Stimulated activated naive B cell treated with anti-CD40 and anti-IgM and Interleukin-4, amounts not matched to agents 10 μg/mL and 1 μg/mL and 100 μg/mL, for 72 hours (primary cell): ENCODE measurements around the gene SLC8A1.

Experiments
- ATAC-seq, 2 donors: fragments of 150-1000 bp; cut with Tn5 transposase; replicated peaks; 2 replicates each; pipeline ENCODE4 v1.10.0; 2021; ENCODE audit warnings: moderate library complexity in 1 of 2
- DNase-seq: peaks from one replicate; pipeline ENCODE4 v3.0.0; 2021
- H3K27ac Mint-ChIP-seq: one replicate; pipeline ENCODE4 v1.8.0; 2022; ENCODE audit warnings: mild to moderate bottlenecking, mixed read lengths
- H3K27me3 Mint-ChIP-seq, 2 donors: one replicate each; pipeline ENCODE4 v1.8.0; 2022; ENCODE audit warnings: mixed read lengths in 2 of 2
- H3K36me3 Mint-ChIP-seq, 2 donors: one replicate each; pipeline ENCODE4 v1.8.0; 2022; ENCODE audit warnings: mixed read lengths in 2 of 2, mild to moderate bottlenecking in 1 of 2
- H3K4me1 Mint-ChIP-seq, 2 donors: one replicate each; pipeline ENCODE4 v1.8.0; 2022; ENCODE audit warnings: mixed read lengths in 2 of 2, mild to moderate bottlenecking in 1 of 2
- H3K4me3 Mint-ChIP-seq, 2 donors: one replicate each; pipeline ENCODE4 v1.8.0; 2022; ENCODE audit warnings: mild to moderate bottlenecking in 2 of 2, mixed read lengths in 2 of 2, moderate library complexity in 1 of 2
- H3K9me3 Mint-ChIP-seq, 2 donors: one replicate each; pipeline ENCODE4 v1.8.0; 2022; ENCODE audit warnings: mixed read lengths in 2 of 2, mild to moderate bottlenecking in 1 of 2

The SLC8A1 gene

DNA sequence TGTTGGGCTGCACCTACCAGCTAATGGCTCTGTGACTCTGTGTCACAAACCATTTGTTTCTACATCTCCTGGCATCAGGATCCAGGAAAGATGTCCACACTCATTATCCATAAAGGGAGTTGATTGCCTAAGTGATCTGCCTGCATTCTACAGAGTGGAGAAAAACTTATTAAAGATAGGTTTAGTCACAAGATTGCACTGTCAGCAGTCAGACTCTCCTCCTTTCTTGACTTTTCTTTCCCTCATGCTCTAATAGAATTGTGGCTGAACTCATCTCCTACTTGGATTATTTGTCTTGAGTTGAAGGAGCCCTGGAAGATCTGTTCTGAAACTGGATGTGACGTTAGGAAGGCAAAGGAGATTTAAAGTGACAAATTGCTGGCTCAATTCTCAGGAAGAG lies 152.7 kb downstream of the SLC8A1 start:
- DNase-seq (no peak), ATAC-seq (no peak)
- Mint-ChIP-seq H3K4me3 (no peak overlapping the region), H3K9me3 (no peaks in the 10 kb centered on the region), H3K36me3 (no peaks in the 10 kb centered on the region), H3K4me1 (no peaks in the 10 kb centered on the region), H3K27ac (no peak overlapping the region), H3K27me3 (no peaks in the 10 kb centered on the region)

DNA sequence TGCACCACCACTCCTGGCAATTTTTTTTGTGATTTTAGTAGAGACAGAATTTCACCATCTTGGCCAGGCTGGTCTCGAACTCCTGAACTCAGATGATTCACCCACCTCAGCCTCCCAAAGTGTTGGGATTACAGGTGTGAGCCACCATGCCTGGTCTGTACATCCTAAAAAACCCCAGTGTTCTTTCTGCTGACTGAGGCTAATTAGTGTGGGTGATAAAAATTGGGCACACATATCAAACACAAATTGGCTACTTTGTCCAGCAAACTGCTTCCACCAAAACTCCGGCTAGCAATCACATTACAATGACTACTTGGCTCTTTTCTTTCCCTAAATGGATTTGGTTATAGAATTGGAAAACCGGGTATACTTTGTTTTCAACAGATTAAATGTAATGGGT lies 153.9 kb downstream of the SLC8A1 start:
- Mint-ChIP-seq H3K4me3 (no peak overlapping the region), H3K36me3 (no peaks in the 10 kb centered on the region), H3K9me3 (no peaks in the 10 kb centered on the region), H3K27me3 (no peaks in the 10 kb centered on the region), H3K4me1 (no peaks in the 10 kb centered on the region), H3K27ac (no peak overlapping the region)
- ATAC-seq = no peak
- DNase-seq = no peak

- H3K27ac Mint-ChIP-seq = no peak overlapping the region
- no peak for DNase-seq
- no peaks in the 10 kb centered on the region for H3K27me3 Mint-ChIP-seq
- no peak overlapping the region for H3K4me3 Mint-ChIP-seq
- H3K9me3 Mint-ChIP-seq = no peaks in the 10 kb centered on the region
- H3K36me3 Mint-ChIP-seq = no peaks in the 10 kb centered on the region
- no peak for ATAC-seq
- H3K4me1 Mint-ChIP-seq = no peaks in the 10 kb centered on the region
Observed at GRCh38 chr2:40292291-40292690, 159.6 kb downstream of the SLC8A1 start.

GRCh38 chr2:40289771-40290404 lies 162.0 kb downstream of the SLC8A1 start:
- Mint-ChIP-seq H3K27ac (no peak overlapping the region), H3K36me3 (no peaks in the 10 kb centered on the region), H3K9me3 (no peaks in the 10 kb centered on the region), H3K27me3 (no peaks in the 10 kb centered on the region), H3K4me3 (peak overlapping the region; percentile 2 to 20), H3K4me1 (no peaks in the 10 kb centered on the region)
- DNase-seq = no peak
- ATAC-seq = no peak

- no peaks in the 10 kb centered on the region for H3K9me3 Mint-ChIP-seq
- no peaks in the 10 kb centered on the region for H3K36me3 Mint-ChIP-seq
- ATAC-seq (no peak), DNase-seq (no peak)
- H3K4me1 Mint-ChIP-seq = peaks cover under 1 to 2% of the 10 kb centered on the region in 2 donors
- no peak overlapping the region for H3K4me3 Mint-ChIP-seq
- no peaks in the 10 kb centered on the region for H3K27me3 Mint-ChIP-seq
- H3K27ac Mint-ChIP-seq = peak overlapping the region; percentile 53
Observed at GRCh38 chr2:40287773-40288172, 164.1 kb downstream of the SLC8A1 start.

GRCh38 chr2:40287195-40287594 lies 164.7 kb downstream of the SLC8A1 start:
- H3K4me1 Mint-ChIP-seq = peaks cover 6 to 8% of the 10 kb centered on the region in 2 donors
- DNase-seq = no peak
- H3K36me3 Mint-ChIP-seq = no peaks in the 10 kb centered on the region
- H3K9me3 Mint-ChIP-seq = no peaks in the 10 kb centered on the region
- H3K4me3 Mint-ChIP-seq = no peak overlapping the region
- no peak overlapping the region for H3K27ac Mint-ChIP-seq
- no peaks in the 10 kb centered on the region for H3K27me3 Mint-ChIP-seq
- no peak for ATAC-seq

DNA sequence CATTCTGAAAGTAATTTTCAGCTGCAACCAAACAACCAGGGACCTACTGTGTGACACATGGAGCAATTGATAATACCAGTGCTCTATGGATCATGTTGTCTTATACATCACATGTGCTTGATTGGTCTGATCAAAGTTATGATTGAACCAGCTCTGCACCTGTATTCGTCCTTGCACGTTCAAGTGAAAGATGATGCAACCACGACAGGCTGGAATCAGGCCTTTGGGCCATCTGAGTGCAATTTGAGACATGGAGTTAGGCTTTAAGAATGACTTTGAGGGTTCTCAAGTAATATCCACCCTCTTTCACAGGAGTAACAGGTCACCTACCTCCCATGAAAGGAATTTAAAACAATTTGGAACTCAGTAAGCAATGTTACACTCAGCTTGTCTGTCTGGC lies 165.2 kb downstream of the SLC8A1 start:
- Mint-ChIP-seq H3K9me3 (no peaks in the 10 kb centered on the region), H3K4me1 (peaks cover 8 to 13% of the 10 kb centered on the region in 2 donors), H3K27me3 (no peaks in the 10 kb centered on the region), H3K4me3 (no peak overlapping the region), H3K27ac (no peak overlapping the region), H3K36me3 (no peaks in the 10 kb centered on the region)
- no peak for DNase-seq
- no peak for ATAC-seq

DNA sequence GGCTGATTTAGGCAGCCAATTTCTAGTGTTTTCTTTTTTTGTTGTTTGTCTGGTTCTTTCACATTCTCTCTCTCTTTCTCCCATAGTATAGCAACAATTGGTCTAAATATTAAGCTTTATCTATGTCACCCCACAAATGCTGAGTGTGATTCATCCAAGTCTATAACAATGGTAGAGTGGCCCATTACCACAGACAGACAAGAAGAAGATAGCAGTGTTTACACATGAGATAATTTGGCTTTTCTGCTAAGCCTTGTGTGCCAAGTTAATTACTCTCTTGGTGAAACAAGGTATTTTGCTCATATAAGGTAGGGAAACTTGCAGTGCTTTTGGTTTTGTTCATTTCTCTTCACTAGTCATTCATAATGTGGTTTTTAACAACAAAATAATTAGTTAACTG lies 166.5 kb downstream of the SLC8A1 start:
- no peak overlapping the region for H3K4me3 Mint-ChIP-seq

GRCh38 chr2:40284797-40285196 lies 167.1 kb downstream of the SLC8A1 start:
- Mint-ChIP-seq H3K27me3 (no peaks in the 10 kb centered on the region), H3K27ac (no peak overlapping the region), H3K9me3 (no peaks in the 10 kb centered on the region), H3K4me3 (no peak overlapping the region), H3K4me1 (peaks cover 14 to 23% of the 10 kb centered on the region in 2 donors), H3K36me3 (no peaks in the 10 kb centered on the region)
- DNase-seq (no peak), ATAC-seq (no peak)

More for the DNA sequence above, 166.5 kb downstream of the SLC8A1 start:
- DNase-seq = no peak
- no peak overlapping the region for H3K27ac Mint-ChIP-seq
- no peak for ATAC-seq
- H3K4me1 Mint-ChIP-seq = peaks cover 14 to 23% of the 10 kb centered on the region in 2 donors
- no peaks in the 10 kb centered on the region for H3K27me3 Mint-ChIP-seq
- no peaks in the 10 kb centered on the region for H3K9me3 Mint-ChIP-seq
- no peaks in the 10 kb centered on the region for H3K36me3 Mint-ChIP-seq

DNA sequence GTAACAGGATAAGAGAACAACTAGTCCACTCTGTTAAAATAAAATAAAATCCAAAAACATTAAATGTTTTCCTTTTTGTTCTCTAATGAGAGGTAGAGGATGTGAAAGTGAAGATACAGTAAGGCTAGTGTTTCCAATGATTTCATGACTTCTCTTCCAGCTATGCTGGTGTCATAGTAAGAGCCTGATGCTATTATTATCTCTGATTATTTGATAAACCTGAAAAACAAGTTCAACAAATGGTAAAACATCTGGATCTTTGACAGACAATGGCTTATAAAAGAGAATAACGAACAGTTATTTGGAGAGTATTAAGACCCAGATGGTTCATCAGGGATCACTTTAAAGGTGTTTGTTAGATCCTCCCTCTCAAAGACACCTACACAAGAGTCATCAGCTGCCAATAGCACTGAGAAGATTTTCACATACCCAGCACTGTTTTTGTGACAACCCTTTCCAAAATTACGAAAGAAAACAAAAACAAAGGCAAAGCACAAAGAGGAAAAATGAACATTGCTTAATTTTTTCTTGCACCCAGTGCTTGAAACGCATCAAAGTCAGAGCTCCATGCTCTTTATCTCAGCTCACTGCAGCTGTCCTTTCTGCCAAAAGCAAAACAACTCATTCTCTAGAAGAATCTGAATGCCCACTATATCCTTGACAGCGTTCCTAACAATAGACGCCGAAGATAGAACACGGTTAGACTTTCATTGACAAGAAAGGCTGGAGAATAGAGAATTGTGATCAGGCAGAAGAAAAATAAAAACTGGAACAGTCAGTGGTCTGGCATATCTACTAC lies 168.6 kb downstream of the SLC8A1 start:
- H3K4me1 Mint-ChIP-seq = peaks cover 14 to 23% of the 10 kb centered on the region in 2 donors
- H3K27ac Mint-ChIP-seq = no peak overlapping the region
- no peaks in the 10 kb centered on the region for H3K9me3 Mint-ChIP-seq
- H3K36me3 Mint-ChIP-seq = no peaks in the 10 kb centered on the region
- no peaks in the 10 kb centered on the region for H3K27me3 Mint-ChIP-seq
- H3K4me3 Mint-ChIP-seq = no peak overlapping the region
- DNase-seq (no peak), ATAC-seq (peak in 1 of 2 donors; percentile 42)

- Mint-ChIP-seq H3K36me3 (no peaks in the 10 kb centered on the region), H3K4me1 (peaks cover 14 to 23% of the 10 kb centered on the region in 2 donors), H3K9me3 (no peaks in the 10 kb centered on the region), H3K27ac (no peak overlapping the region), H3K27me3 (no peaks in the 10 kb centered on the region), H3K4me3 (peak overlapping the region; percentile 66 to 69)
- peak in 1 of 2 donors; percentile 33 for ATAC-seq
- DNase-seq = no peak
Observed at GRCh38 chr2:40282428-40282827, 169.5 kb downstream of the SLC8A1 start.

GRCh38 chr2:40281021-40281940 lies 170.6 kb downstream of the SLC8A1 start:
- H3K4me3 Mint-ChIP-seq = peak overlapping the region; percentile 12 to 59

GRCh38 chr2:40279482-40279881 lies 172.4 kb downstream of the SLC8A1 start:
- ATAC-seq = no peak
- Mint-ChIP-seq H3K36me3 (no peaks in the 10 kb centered on the region), H3K4me1 (peaks cover 14 to 23% of the 10 kb centered on the region in 2 donors), H3K27me3 (no peaks in the 10 kb centered on the region), H3K27ac (no peak overlapping the region), H3K4me3 (no peak overlapping the region), H3K9me3 (no peaks in the 10 kb centered on the region)
- no peak for DNase-seq

More at GRCh38 chr2:40281021-40281940, 170.6 kb downstream of the SLC8A1 start:
- no peaks in the 10 kb centered on the region for H3K36me3 Mint-ChIP-seq
- peaks cover 14 to 23% of the 10 kb centered on the region in 2 donors for H3K4me1 Mint-ChIP-seq
- no peaks in the 10 kb centered on the region for H3K27me3 Mint-ChIP-seq
- DNase-seq (peak; percentile 4), ATAC-seq (peak; percentile 46 to 75)
- no peaks in the 10 kb centered on the region for H3K9me3 Mint-ChIP-seq
- peak overlapping the region; percentile 1 for H3K27ac Mint-ChIP-seq

- no peaks in the 10 kb centered on the region for H3K36me3 Mint-ChIP-seq
- ATAC-seq (no peak), DNase-seq (no peak)
- no peak overlapping the region for H3K4me3 Mint-ChIP-seq
- no peaks in the 10 kb centered on the region for H3K27me3 Mint-ChIP-seq
- H3K9me3 Mint-ChIP-seq = no peaks in the 10 kb centered on the region
- no peak overlapping the region for H3K27ac Mint-ChIP-seq
- H3K4me1 Mint-ChIP-seq = peaks cover 14 to 23% of the 10 kb centered on the region in 2 donors
Observed at GRCh38 chr2:40279001-40279400, 172.9 kb downstream of the SLC8A1 start.
